Upper lobe of left lung (tissue), 4 donors: Measurements from ENCODE around the gene ORMDL3.

Experiments used
- CTCF ChIP-seq, 6 experiments: fragments of 450-650 bp in 4 of 6; fragments of 200-600 bp in 2 of 6; sonication (generic) in 2 of 6; IDR thresholded peaks; one replicate each; pipeline ENCODE4 v1.5.1; 2016 to 2019; ENCODE audit warnings: antibody characterized with exemption in 6 of 6
- EP300 ChIP-seq, 4 donors: sonication (generic); formaldehyde crosslinking; IDR thresholded peaks; one replicate each; pipeline ENCODE4 v1.5.1; 2017; ENCODE audit warnings: antibody characterized with exemption in 4 of 4, control low read depth in 2 of 4
- POLR2A ChIP-seq, 4 donors: fragments of 450-650 bp; IDR thresholded peaks; one replicate each; pipeline ENCODE4 v1.5.1; 2016 to 2017; ENCODE audit warnings: antibody characterized with exemption in 4 of 4, mild to moderate bottlenecking in 2 of 4
- POLR2AphosphoS5 ChIP-seq, 2 donors: sonication (generic); formaldehyde crosslinking; IDR thresholded peaks; one replicate each; pipeline ENCODE4 v1.5.1; 2017; ENCODE audit warnings: antibody characterized with exemption in 2 of 2

GRCh38 chr17:39926135-39926587 lies 1.2 kb downstream of the ORMDL3 start:
- TF ChIP-seq EP300 (IDR thresholded peaks at IDR 0.05) (no peak), POLR2A (IDR thresholded peaks at IDR 0.05) (no peak), CTCF (IDR thresholded peaks at IDR 0.05) (no peak), POLR2AphosphoS5 (IDR thresholded peaks at IDR 0.05) (no peak)
